H1 (cell line): ENCODE data around the gene DKKL1. TPM values are rescaled to one million over a fixed set of nuclear protein-coding genes. Genes with fewer than 3 reads are reported as not detected.

ENCODE experiments used
- CTCF ChIA-PET: fragments of 300-600 bp; sonication (Branson Sonifier 250); formaldehyde crosslinking; loops from one replicate; lab custom pipeline; 2021; ENCODE audit not compliant: partially characterized antibody; lab: Charles Lee
- POLR2A ChIA-PET: fragments of 300-600 bp; sonication (Branson Sonifier 250); formaldehyde crosslinking; loops from one replicate; lab custom pipeline; 2021; ENCODE audit warnings: inconsistent platforms; ENCODE audit not compliant: partially characterized antibody; lab: Charles Lee
- DNase-seq, 2 experiments: peaks; one replicate each; pipeline versions ENCODE4 v3.0.0 to v3.0.0-alpha.2; 2010 to 2022; ENCODE audit warnings: low spot score in 2 of 2, low read depth in 1 of 2, mixed read lengths in 1 of 2
- FAIRE-seq: peaks from 2 replicates; lab custom pipeline; 2011; peaks lifted over from hg19 to GRCh38; lab: Jason Lieb, UNC
- H2AFZ ChIP-seq: 2 replicates; pipeline ENCODE4 v1.8.1; 2012; ENCODE audit warnings: low read length, inconsistent platforms
- H2AK5ac ChIP-seq: 2 replicates; pipeline ENCODE4 v1.6.1; 2013; ENCODE audit warnings: low read depth, low read length
- H2BK120ac ChIP-seq: replicated peaks from 2 replicates; pipeline ENCODE3; 2013; ENCODE audit warnings: low read depth, low read length, inconsistent platforms
- H2BK12ac ChIP-seq: 2 replicates; pipeline ENCODE4 v1.6.1; 2013; ENCODE audit warnings: low read depth, low read length
- H2BK15ac ChIP-seq: 2 replicates; pipeline ENCODE4 v1.6.1; 2013; ENCODE audit warnings: low read length
- H2BK20ac ChIP-seq: 2 replicates; pipeline ENCODE4 v1.6.1; 2013; ENCODE audit warnings: low read length
- H2BK5ac ChIP-seq: 2 replicates; pipeline ENCODE4 v1.6.1; 2013; ENCODE audit warnings: low read depth, low read length
- H3K14ac ChIP-seq: 2 replicates; pipeline ENCODE4 v1.6.1; 2013; ENCODE audit warnings: inconsistent platforms; ENCODE audit not compliant: insufficient read length
- H3K18ac ChIP-seq: 2 replicates; pipeline ENCODE4 v1.6.1; 2013; ENCODE audit warnings: low read length; ENCODE audit errors: extremely low read depth
- H3K23ac ChIP-seq: 2 replicates; pipeline ENCODE4 v1.6.1; 2013; ENCODE audit warnings: inconsistent platforms; ENCODE audit not compliant: insufficient read length
- H3K23me2 ChIP-seq: 2 replicates; pipeline ENCODE4 v1.6.1; 2013; ENCODE audit warnings: low read depth, low read length
- H3K27ac ChIP-seq: 2 replicates; pipeline ENCODE4 v1.6.1; 2011; ENCODE audit warnings: low read depth, low read length, inconsistent platforms
- H3K27me3 ChIP-seq, 4 experiments: replicated peaks in 1 of 4; 1 replicate in 1 of 4; 2 replicates in 3 of 4; pipeline versions ENCODE4 v1.6.1 to v1.8.1; 2011 to 2013; ENCODE audit warnings: low read length in 3 of 4, mild to moderate bottlenecking in 3 of 4, inconsistent platforms in 2 of 4, mixed read lengths in 2 of 4, moderate library complexity in 1 of 4; ENCODE audit not compliant: control insufficient read depth in 3 of 4, insufficient read depth in 3 of 4; ENCODE audit errors: extremely low read depth in 1 of 4
- H3K36me3 ChIP-seq, 4 experiments: 2 replicates each; pipeline versions ENCODE4 v1.6.1 to v1.8.1; 2011 to 2013; ENCODE audit warnings: mild to moderate bottlenecking in 4 of 4, low read length in 3 of 4, moderate library complexity in 2 of 4, control low read depth in 1 of 4, inconsistent platforms in 1 of 4; ENCODE audit not compliant: insufficient read depth in 4 of 4, control insufficient read depth in 2 of 4
- H3K4ac ChIP-seq: replicated peaks from 2 replicates; pipeline ENCODE3; 2013; ENCODE audit warnings: low read length, low read depth, mixed read lengths, inconsistent platforms; ENCODE audit not compliant: insufficient read length
- H3K4me1 ChIP-seq, 4 experiments: replicated peaks in 1 of 4; 1 replicate in 1 of 4; 2 replicates in 3 of 4; pipeline versions ENCODE4 v1.6.1 to v1.8.1; 2011 to 2013; ENCODE audit warnings: low read length in 3 of 4, inconsistent platforms in 2 of 4, mixed read lengths in 1 of 4; ENCODE audit not compliant: insufficient read depth in 4 of 4, control insufficient read depth in 3 of 4
- H3K4me2 ChIP-seq, 2 experiments: 2 replicates each; pipeline versions ENCODE4 v1.6.1 to v1.8.1; 2011 to 2013; ENCODE audit warnings: low read depth in 2 of 2, low read length in 2 of 2, control low read depth in 1 of 2, inconsistent platforms in 1 of 2, mild to moderate bottlenecking in 1 of 2; ENCODE audit not compliant: insufficient read depth in 1 of 2
- H3K4me3 ChIP-seq, 4 experiments: fragments of 200-600, 300-600 bp in 1 of 4; sonication (generic), shearing (Covaris generic), sonication (Bioruptor Twin) in 1 of 4; 2 replicates each; pipeline versions ENCODE4 v1.5.1 to v1.8.1; 2011 to 2016; ENCODE audit warnings: low read length in 4 of 4, low read depth in 3 of 4, control low read depth in 2 of 4, inconsistent platforms in 2 of 4, mild to moderate bottlenecking in 2 of 4, mixed read lengths in 1 of 4, moderate library complexity in 1 of 4; ENCODE audit not compliant: insufficient read depth in 2 of 4; ENCODE audit errors: extremely low read depth in 1 of 4
- H3K56ac ChIP-seq: replicated peaks from 2 replicates; pipeline ENCODE3; 2013; ENCODE audit warnings: low read depth, mild to moderate bottlenecking, mixed read lengths, low read length, inconsistent platforms; ENCODE audit not compliant: insufficient read length
- H3K79me1 ChIP-seq: 2 replicates; pipeline ENCODE4 v1.6.1; 2013; ENCODE audit warnings: low read depth, low read length, control low read depth
- H3K79me2 ChIP-seq, 2 experiments: 2 replicates each; pipeline versions ENCODE4 v1.6.1 to v1.8.1; 2012 to 2013; ENCODE audit warnings: low read length in 2 of 2, mild to moderate bottlenecking in 2 of 2, inconsistent platforms in 1 of 2; ENCODE audit not compliant: insufficient read depth in 2 of 2, control insufficient read depth in 1 of 2
- H3K9ac ChIP-seq, 4 experiments: replicated peaks in 1 of 4; 1 replicate in 1 of 4; 2 replicates in 3 of 4; pipeline versions ENCODE4 v1.6.1 to v1.8.1; 2011 to 2013; ENCODE audit warnings: low read depth in 3 of 4, low read length in 3 of 4, control low read depth in 2 of 4, mild to moderate bottlenecking in 2 of 4, moderate library complexity in 2 of 4, inconsistent platforms in 1 of 4; ENCODE audit errors: extremely low read depth in 1 of 4
- H3K9me3 ChIP-seq, 2 experiments: 2 replicates each; pipeline versions ENCODE4 v1.6.1 to v1.8.1; 2012 to 2013; ENCODE audit warnings: mild to moderate bottlenecking in 2 of 2, moderate library complexity in 2 of 2, control low read depth in 1 of 2, inconsistent platforms in 1 of 2, low read depth in 1 of 2, low read length in 1 of 2, mixed read lengths in 1 of 2; ENCODE audit not compliant: insufficient read depth in 2 of 2
- H4K20me1 ChIP-seq, 2 experiments: replicated peaks in 1 of 2; 2 replicates each; pipeline versions ENCODE3 to v1.8.1; 2011 to 2013; ENCODE audit warnings: inconsistent platforms in 2 of 2, low read length in 2 of 2, mild to moderate bottlenecking in 1 of 2; ENCODE audit not compliant: insufficient read depth in 2 of 2, control insufficient read depth in 1 of 2
- H4K5ac ChIP-seq: 2 replicates; pipeline ENCODE4 v1.6.1; 2013; ENCODE audit warnings: low read length, low read depth, mixed read lengths, inconsistent platforms; ENCODE audit not compliant: insufficient read length
- H4K8ac ChIP-seq: 2 replicates; pipeline ENCODE4 v1.8.0; 2013; ENCODE audit warnings: mild to moderate bottlenecking, moderate library complexity, low read length, inconsistent platforms; ENCODE audit not compliant: insufficient read depth; ENCODE audit errors: extremely low read depth
- H4K91ac ChIP-seq: replicated peaks from 2 replicates; pipeline ENCODE3; 2013; ENCODE audit warnings: low read length, mixed read lengths, inconsistent platforms; ENCODE audit not compliant: insufficient read length
- CHD1 ChIP-seq: IDR thresholded peaks from 2 replicates; pipeline ENCODE4 v1.6.1; 2012; ENCODE audit warnings: low read depth, low read length, improper control_type of control experiment
- CTBP2 ChIP-seq: IDR thresholded peaks from 2 replicates; pipeline ENCODE4 v1.7.0; 2011; ENCODE audit warnings: borderline replicate concordance, mild to moderate bottlenecking, moderate library complexity, mixed read lengths, low read length; ENCODE audit not compliant: insufficient read depth, insufficient read length
- FOSL1 ChIP-seq: IDR thresholded peaks from 2 replicates; pipeline ENCODE4 v1.6.1; 2011; ENCODE audit warnings: mild to moderate bottlenecking, low read depth, low read length, moderate library complexity; ENCODE audit not compliant: insufficient read depth
- NRF1 ChIP-seq: IDR thresholded peaks from 2 replicates; pipeline ENCODE4 v1.6.1; 2011; ENCODE audit warnings: mild to moderate bottlenecking, low read depth, low read length, improper control_type of control experiment
- PHF8 ChIP-seq: fragments of 200-600 bp; sonication (generic); conservative IDR thresholded peaks from 2 replicates; pipeline ENCODE4 v1.7.1; 2012; ENCODE audit warnings: low read depth, mild to moderate bottlenecking, inconsistent platforms, low read length, moderate library complexity
- POLR2AphosphoS5 ChIP-seq: IDR thresholded peaks from 2 replicates; pipeline ENCODE4 v1.6.1; 2011; ENCODE audit warnings: low read depth, low read length
- TAF7 ChIP-seq: optimal IDR thresholded peaks from 2 replicates; pipeline ENCODE3; 2011; ENCODE audit warnings: low read depth, mild to moderate bottlenecking, inconsistent platforms, low read length, moderate library complexity, borderline replicate concordance
- TBP ChIP-seq: IDR thresholded peaks from 2 replicates; pipeline ENCODE4 v1.6.1; 2011; ENCODE audit warnings: low read depth, low read length, improper control_type of control experiment
- WGBS, 2 experiments: shearing (Covaris generic) in 1 of 2; methylation state at CpG; one replicate each; pipeline versions ENCODE4 v1.1.6 to v1.1.7; 2013 to 2015; ENCODE audit warnings: low lambda C conversion rate in 2 of 2, mixed read lengths in 2 of 2, inconsistent platforms in 1 of 2, low coverage in 1 of 2, missing lambda C conversion rate in 1 of 2; ENCODE audit not compliant: insufficient replicate concordance in 2 of 2, insufficient coverage in 1 of 2, insufficient read length in 1 of 2; ENCODE audit errors: extremely low coverage in 1 of 2, missing lambda C conversion rate in 1 of 2; 5-methylcytosine and 5-hydroxymethylcytosine counted together
- polyA plus RNA-seq, 7 experiments: library from polyadenylated mRNA; depleted of rRNA in 3 of 7; stranded (reverse) in 5 of 7; unstranded in 2 of 7; fragments of >200 nt in 5 of 7; fragments of 200-250 nt in 2 of 7; gene quantifications; 1 replicate in 5 of 7; 2 replicates in 1 of 7; 4 replicates in 1 of 7; pipeline versions ENCODE4 v1.2.1 to v1.2.3, GENCODE V29; 2011 to 2013; ENCODE audit warnings: missing spikeins in 2 of 7, mixed read lengths in 2 of 7
- total RNA-seq: library from RNA; stranded (reverse); fragmentation: NEBNext Ultra II Directional; extraction: Animal tissue kit (Norgen Biotek cat#: 25700); gene quantifications from 2 replicates; pipeline ENCODE4 v1.2.1, GENCODE V29; 2021

The DKKL1 gene
- total and polyA plus RNA-seq, 2 of the 8 experiments (the other 6 are each of a cell fraction or from before 2014, with no cell fraction given), result 2.6 to 6.8 TPM

- H2BK120ac ChIP-seq, result no peak overlapping the region
- H3K23ac ChIP-seq, result no peak overlapping the region
- no peak overlapping the region; the same call in 1 of the 2 replicates for H2BK15ac ChIP-seq
- H3K9me3 ChIP-seq, result no peaks in the 10 kb centered on the region
- no peak overlapping the region for H3K9ac ChIP-seq
- no peaks in the 10 kb centered on the region for H3K79me1 ChIP-seq
- H3K4ac ChIP-seq, result no peak overlapping the region
- H2BK5ac ChIP-seq, result no peak overlapping the region
- H3K56ac ChIP-seq, result no peak overlapping the region
- H3K27me3 ChIP-seq, result no peaks in the 10 kb centered on the region
- no peaks in the 10 kb centered on the region; the same call in 1 of the 2 replicates for H3K23me2 ChIP-seq
- CTCF ChIA-PET, result interaction anchor here (0.7 to 10.4 kb wide), 18 partner anchors 11 to 165 kb away, joined by 3 to 291 read pairs (median 8); partner anchors contain the start of genes GFY, PTH2 and SLC17A7
- no peak overlapping the region for H2BK20ac ChIP-seq
- H3K4me1 ChIP-seq, result peaks cover 0 to 3% (median under 1%) of the 10 kb centered on the region in 4 experiments; a peak in 2 of 7 replicates
- no peak overlapping the region for H3K27ac ChIP-seq
- no peaks in the 10 kb centered on the region for H3K79me2 ChIP-seq
- H4K20me1 ChIP-seq, result no peaks in the 10 kb centered on the region
- FAIRE-seq (no peak), DNase-seq (no peak)
- 88% methylated on average over 26 of the region's 26 CpGs; no CpG with 5 or more reads in 1 of the 2 experiments for WGBS, 2 experiments
- H3K36me3 ChIP-seq, result no peaks in the 10 kb centered on the region
- H2AFZ ChIP-seq, result no peak overlapping the region
- no peak overlapping the region for H4K5ac ChIP-seq
- POLR2A ChIA-PET, result interaction anchor here (0.6 to 1.4 kb wide), 6 partner anchors 17 to 60 kb away, joined by 3 to 4 read pairs (median 3); no protein-coding TSS in a partner anchor
- no peak overlapping the region for H3K14ac ChIP-seq
- no peak overlapping the region; the same call in 1 of the 2 replicates for H4K8ac ChIP-seq
- 0 out of 2 replicates have a peak overlapping the region, but pooled peaks have one; percentile 24 for H2AK5ac ChIP-seq
- H3K4me2 ChIP-seq, result no peak overlapping the region
- no peak overlapping the region for H3K18ac ChIP-seq
- H3K4me3 ChIP-seq, result no peak overlapping the region
- no peak overlapping the region for H4K91ac ChIP-seq
- H2BK12ac ChIP-seq, result no peak overlapping the region
- TF ChIP-seq CHD1, result no peak
- no peak for TF ChIP-seq CTBP2
- TF ChIP-seq POLR2AphosphoS5, result no peak
- TF ChIP-seq NRF1, result no peak
- no peak for TF ChIP-seq TBP
- TF ChIP-seq TAF7, result no peak
- no peak for TF ChIP-seq FOSL1
- TF ChIP-seq PHF8, result no peak
- TF ChIP-seq, all 59 proteins: peak for 0
These were observed 26.7 kb downstream of the DKKL1 start for GRCh38 chr19:49390131-49390928.
